ENCODE results near the gene GGPS1. TPM values are rescaled to one million over a fixed set of nuclear protein-coding genes. Genes with fewer than 3 reads are reported as not detected.
A peak's percentile ranks its signal among the peaks of the same experiment; 100 is the strongest.

Gene GGPS1
- total and polyA plus RNA-seq, 8 donors = 7.0 to 37.6 (median 16.6) TPM

- Histone ChIP-seq H3K9me3 (no peaks in the 10 kb centered on the region), H3K36me3 (peaks cover 0 to 20% (median 12%) of the 10 kb centered on the region in 4 donors), H3K4me1 (peaks cover 16 to 81% (median 59%) of the 10 kb centered on the region in 4 donors), H3K4me3 (no peak overlapping the region), H3K27me3 (no peaks in the 10 kb centered on the region), H3K27ac (peak overlapping the region in 3 of 5 donors; percentile 7 to 20 (median 19))
- TF ChIP-seq POLR2AphosphoS5 (IDR thresholded peaks at IDR 0.05) (no peak), EP300 (IDR thresholded peaks at IDR 0.05) (no peak), CTCF (IDR thresholded peaks at IDR 0.05) (no peak), POLR2A (IDR thresholded peaks at IDR 0.05) (no peak)
- DNase-seq = no peak
- intact Hi-C loops (cut with DNase I; ENCODE audit: low total_unique reads) = no loop called here
- 36 to 48% (median 41%) methylated on average over 4 of the region's 4 CpGs for WGBS, 5 donors
Measured at GRCh38 chr1:235313931-235314678, 14.3 kb upstream of the GGPS1 start.

- H3K36me3 ChIP-seq = peaks cover 0 to 31% (median 22%) of the 10 kb centered on the region in 4 donors
- DNase-seq = no peak
- H3K27ac ChIP-seq = no peak overlapping the region
- intact Hi-C loops (cut with DNase I; ENCODE audit: low total_unique reads) = no loop called here
- WGBS, 5 donors = 91 to 97% (median 94%) methylated on average over 5 of the region's 5 CpGs
- no peak overlapping the region for H3K4me3 ChIP-seq
- peaks cover 16 to 90% (median 64%) of the 10 kb centered on the region in 4 donors for H3K4me1 ChIP-seq
- H3K9me3 ChIP-seq = no peaks in the 10 kb centered on the region
- no peak for TF ChIP-seq POLR2A (IDR thresholded peaks at IDR 0.05)
- no peak for TF ChIP-seq CTCF (IDR thresholded peaks at IDR 0.05)
- TF ChIP-seq EP300 (IDR thresholded peaks at IDR 0.05) = no peak
- TF ChIP-seq POLR2AphosphoS5 (IDR thresholded peaks at IDR 0.05) = no peak
- no peaks in the 10 kb centered on the region for H3K27me3 ChIP-seq
Measured at GRCh38 chr1:235315173-235315572, 13.2 kb upstream of the GGPS1 start.

- Histone ChIP-seq H3K27me3 (no peaks in the 10 kb centered on the region), H3K27ac (no peak overlapping the region), H3K9me3 (no peaks in the 10 kb centered on the region), H3K36me3 (peaks cover 0 to 37% (median 25%) of the 10 kb centered on the region in 4 donors), H3K4me1 (peaks cover 16 to 90% (median 63%) of the 10 kb centered on the region in 4 donors), H3K4me3 (no peak overlapping the region)
- DNase-seq = no peak
- intact Hi-C loops (cut with DNase I; ENCODE audit: low total_unique reads) = no loop called here
- 92 to 96% (median 95%) methylated on average over 4 of the region's 4 CpGs for whole genome bisulfite sequencing, 5 donors
- TF ChIP-seq EP300 (IDR thresholded peaks at IDR 0.05) (no peak), CTCF (IDR thresholded peaks at IDR 0.05) (no peak)
Measured at GRCh38 chr1:235315735-235316134, 12.6 kb upstream of the GGPS1 start.

DNA sequence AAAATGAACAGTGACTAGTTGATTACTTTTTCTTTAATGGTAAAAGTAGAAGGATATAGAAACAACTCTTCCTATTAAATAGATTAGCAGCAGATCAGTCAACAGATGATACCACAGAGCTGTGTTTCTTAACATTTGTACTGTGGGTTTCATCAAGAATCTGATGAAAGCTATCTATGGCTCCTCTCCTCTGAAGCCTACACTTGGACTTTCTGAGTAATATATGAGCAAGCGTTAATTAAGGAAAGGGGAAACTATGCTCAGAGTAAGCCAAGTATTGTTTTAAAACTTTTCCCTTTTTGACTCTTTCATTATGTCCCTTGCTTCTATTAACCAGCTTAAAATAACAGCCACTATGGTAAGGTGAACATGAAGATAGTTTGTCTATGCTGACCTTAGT lies 11.2 kb upstream of the GGPS1 start:
- Histone ChIP-seq H3K27ac (no peak overlapping the region), H3K9me3 (no peaks in the 10 kb centered on the region), H3K36me3 (peaks cover 0 to 33% (median 26%) of the 10 kb centered on the region in 4 donors), H3K4me3 (no peak overlapping the region), H3K4me1 (peaks cover 16 to 92% (median 58%) of the 10 kb centered on the region in 4 donors), H3K27me3 (no peaks in the 10 kb centered on the region)
- TF ChIP-seq EP300 (IDR thresholded peaks at IDR 0.05) = no peak
- no peak for TF ChIP-seq CTCF (IDR thresholded peaks at IDR 0.05)
- TF ChIP-seq POLR2A (IDR thresholded peaks at IDR 0.05) = no peak
- TF ChIP-seq POLR2AphosphoS5 (IDR thresholded peaks at IDR 0.05) = no peak
- no peak for DNase-seq
- intact Hi-C loops (cut with DNase I; ENCODE audit: low total_unique reads) = no loop called here
- WGBS, 5 donors = 38 to 57% (median 45%) methylated on average over 1 of the region's 1 CpG
